ENCODE results near the gene DNASE1L1.

Gene DNASE1L1

DNA sequence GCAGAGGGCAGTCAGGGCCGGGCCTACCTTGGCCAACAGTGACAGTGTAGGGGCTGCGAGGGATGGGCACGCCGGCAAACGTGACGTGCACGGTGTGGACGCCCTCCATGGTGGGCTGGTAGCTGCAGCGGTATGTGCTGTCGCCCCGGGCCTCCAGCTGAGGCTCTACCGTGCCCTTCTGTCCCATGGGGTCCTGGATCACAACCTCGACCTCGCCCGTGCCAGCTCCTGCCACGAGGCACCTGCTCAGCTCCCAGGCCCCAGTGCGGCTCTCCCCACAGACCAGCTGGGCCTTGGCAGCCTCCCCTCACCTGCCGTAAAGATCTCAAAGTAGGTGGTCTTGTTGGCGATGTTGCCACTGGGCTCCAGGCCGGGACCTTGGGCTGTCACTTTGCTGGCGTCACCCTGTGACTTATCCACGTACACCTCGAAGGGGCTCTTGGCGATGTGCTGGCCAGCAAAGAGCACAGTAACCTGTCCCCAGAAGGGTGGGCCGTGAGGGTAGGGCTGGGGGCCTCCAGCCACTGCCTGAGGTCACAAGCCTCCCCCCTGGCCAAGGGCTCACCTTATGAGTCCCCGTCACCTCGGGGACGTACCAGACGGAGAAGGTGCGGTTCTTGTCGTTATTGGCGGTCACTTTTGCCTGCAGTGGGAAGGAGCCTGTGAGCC lies 42.9 kb downstream of the DNASE1L1 start:
- DNase-seq = no peak

- DNase-seq = no peak
Observed at GRCh38 chrX:154365052-154365600, 43.9 kb downstream of the DNASE1L1 start.

DNA sequence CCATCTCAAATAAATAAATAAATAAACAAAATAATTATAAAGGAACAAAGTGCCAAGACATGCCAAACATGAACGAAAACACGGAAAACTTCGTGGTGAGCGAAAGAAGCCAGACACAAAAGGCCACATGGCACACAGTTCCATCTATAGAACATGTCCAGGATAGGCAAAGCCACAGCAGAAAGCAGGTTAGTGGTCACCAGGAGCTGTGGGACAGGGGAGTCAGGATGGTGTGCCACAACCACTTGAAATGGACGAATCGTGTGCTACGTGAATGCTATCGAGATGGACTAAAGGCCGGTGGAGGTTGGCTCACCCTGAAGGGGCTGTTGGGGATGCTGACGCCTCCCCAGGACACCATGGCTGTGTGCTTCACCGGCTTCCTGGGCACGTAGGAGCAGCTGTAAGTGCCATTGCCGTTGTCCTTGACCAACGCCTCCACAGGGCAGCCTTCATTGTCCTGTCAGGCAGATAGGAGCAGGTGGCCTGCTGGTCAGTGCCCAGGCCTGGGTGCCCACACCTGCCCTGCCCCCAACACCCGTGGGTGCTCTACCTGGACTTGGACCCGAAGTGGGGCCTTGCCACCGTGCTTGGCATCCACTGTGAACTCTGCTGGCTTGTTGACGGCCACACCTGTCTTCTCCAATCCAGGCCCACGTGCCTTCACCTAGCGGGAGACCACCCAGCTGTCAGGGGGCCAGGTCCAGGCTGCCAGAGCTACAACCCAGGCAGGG lies 45.2 kb downstream of the DNASE1L1 start:
- DNase-seq = no peak

- no peak for DNase-seq
Observed at GRCh38 chrX:154362085-154362742, 46.8 kb downstream of the DNASE1L1 start.

DNA sequence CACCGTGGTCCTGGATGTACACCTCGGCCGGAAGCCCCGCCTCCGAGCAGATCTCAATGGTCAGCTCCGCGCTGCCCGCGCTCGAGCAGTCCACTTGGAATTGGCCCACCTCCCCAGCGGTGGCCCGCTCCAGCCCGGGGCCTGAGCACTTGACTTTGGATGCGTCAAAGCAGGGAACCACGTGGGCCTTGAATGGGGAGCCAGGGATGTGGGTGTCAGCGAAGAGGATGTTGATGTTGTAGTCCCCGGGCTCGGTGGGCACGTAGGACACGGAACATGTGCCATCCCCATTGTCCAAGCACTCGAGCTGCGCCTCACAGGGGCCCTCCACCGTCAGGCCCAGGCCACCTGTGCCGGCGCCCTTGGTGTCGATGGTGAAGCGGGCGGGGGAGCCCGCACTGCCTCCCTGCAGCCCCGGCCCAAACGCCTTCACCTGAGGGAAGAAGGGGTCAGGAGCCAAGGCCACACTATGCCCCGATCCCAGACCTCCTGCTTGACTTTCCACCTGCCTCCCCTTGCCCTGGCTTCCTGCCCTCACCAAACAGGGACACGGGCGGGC lies 48.8 kb downstream of the DNASE1L1 start:
- DNase-seq = no peak

GRCh38 chrX:154359362-154360154 lies 49.5 kb downstream of the DNASE1L1 start:
- no peak for DNase-seq

- DNase-seq = no peak
Observed at GRCh38 chrX:154358829-154359228, 50.2 kb downstream of the DNASE1L1 start.

DNA sequence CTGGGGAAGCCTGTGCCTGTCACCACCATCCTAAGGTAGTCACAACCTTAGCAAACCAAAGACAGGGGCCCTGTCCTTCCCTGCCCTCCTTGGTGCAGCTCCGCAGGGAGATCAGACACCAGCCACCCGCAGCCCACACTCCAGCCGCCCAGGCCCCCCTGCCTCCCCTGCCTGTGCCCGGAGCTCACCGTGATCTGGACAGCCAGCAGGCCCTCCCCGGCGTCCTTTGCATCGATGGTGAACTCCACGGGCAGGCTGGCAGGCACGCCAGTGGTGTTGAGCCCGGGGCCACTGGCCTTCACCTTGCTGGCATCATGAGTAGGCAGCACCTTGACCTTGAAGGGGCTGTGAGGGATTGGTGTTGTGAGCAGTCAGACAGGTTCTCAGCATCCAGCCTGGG lies 51.0 kb downstream of the DNASE1L1 start:
- no peak for DNase-seq

- no peak for DNase-seq
Observed at GRCh38 chrX:154357205-154357604, 51.8 kb downstream of the DNASE1L1 start.

GRCh38 chrX:154356596-154356995 lies 52.5 kb downstream of the DNASE1L1 start:
- DNase-seq = no peak

GRCh38 chrX:154355776-154356140 lies 53.3 kb downstream of the DNASE1L1 start:
- DNase-seq = no peak

DNA sequence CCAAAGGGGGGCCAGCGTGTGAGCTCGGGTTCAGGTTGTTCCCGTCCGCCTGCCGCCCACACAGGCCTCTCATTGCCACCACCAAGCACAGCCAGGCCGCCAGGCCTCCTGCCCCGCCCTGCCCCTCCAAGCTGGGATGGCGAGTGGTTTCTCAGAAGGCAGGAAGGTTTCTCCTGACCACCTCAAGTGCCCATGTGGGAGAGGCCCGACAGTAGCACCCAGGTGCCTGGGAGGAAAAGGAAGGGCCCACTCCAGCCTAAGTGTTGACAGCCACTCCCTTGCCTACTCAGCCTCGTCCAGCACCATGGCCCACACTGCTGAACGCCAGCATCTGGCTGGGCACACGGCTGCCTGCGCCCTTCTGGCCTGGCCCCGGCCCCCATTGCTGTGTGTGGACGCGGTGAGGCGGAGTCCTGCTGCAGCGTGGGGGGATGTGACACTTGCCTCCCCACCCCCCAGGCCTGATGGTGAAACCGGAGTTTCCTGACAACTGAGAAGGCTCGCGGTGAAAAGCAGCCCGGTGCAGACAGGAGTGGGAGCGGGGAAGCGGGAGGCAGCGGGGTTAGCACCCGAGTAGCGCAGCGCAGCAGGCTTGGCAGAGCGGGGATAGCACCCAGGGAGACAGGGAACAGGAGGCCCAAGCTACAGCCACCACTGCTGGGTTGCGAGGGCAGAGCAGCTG lies 53.8 kb downstream of the DNASE1L1 start:
- DNase-seq = no peak

GRCh38 chrX:154354516-154354915 lies 54.5 kb downstream of the DNASE1L1 start:
- DNase-seq = no peak

- no peak for DNase-seq
Observed at GRCh38 chrX:154354013-154354412, 55.0 kb downstream of the DNASE1L1 start.

GRCh38 chrX:154353172-154353843 lies 55.7 kb downstream of the DNASE1L1 start:
- no peak for DNase-seq

- no peak for DNase-seq
Observed at GRCh38 chrX:154352466-154352865, 56.6 kb downstream of the DNASE1L1 start.

DNA sequence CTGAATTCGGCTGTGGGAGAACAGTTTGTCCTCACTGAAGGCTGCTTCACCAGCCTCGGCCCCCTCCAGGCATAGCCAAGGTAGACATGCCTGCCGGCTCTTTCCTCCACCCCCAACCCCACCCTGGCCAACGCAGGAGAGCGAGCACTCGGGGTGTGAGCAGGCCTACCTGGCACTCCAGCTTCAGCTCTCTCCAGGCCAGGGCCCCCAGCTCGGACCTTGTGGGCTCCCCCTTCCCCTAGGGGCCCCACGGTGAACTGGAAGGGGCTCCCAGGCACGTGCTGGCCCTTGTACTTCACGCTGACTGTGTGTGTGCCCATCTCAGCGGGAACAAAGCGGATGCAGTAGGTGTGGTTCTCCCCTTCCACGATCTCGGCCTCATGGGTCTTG lies 57.0 kb downstream of the DNASE1L1 start:
- no peak for DNase-seq

Data from hematopoietic multipotent progenitor cell treated with erythropoietin and hydrocortisone succinate and interleukin-3 and kit ligand, for 4 days (in vitro differentiated cells).